ENCODE data around the gene MC3R.

The MC3R gene

GRCh38 chr20:56249956-56250355 is 1.4 kb downstream of the MC3R start:
- DNase-seq (ENCODE audit: low read depth) = no peak

- no peak for DNase-seq (ENCODE audit: low read depth)
Observed at GRCh38 chr20:56257604-56258003, 9.1 kb downstream of the MC3R start.

- no peak for DNase-seq (ENCODE audit: low read depth)
Observed at GRCh38 chr20:56259948-56260347, 11.4 kb downstream of the MC3R start.

- DNase-seq (ENCODE audit: low read depth) = no peak
Observed at GRCh38 chr20:56268536-56268935, 20.0 kb downstream of the MC3R start.

- DNase-seq (ENCODE audit: low read depth) = no peak
Observed at GRCh38 chr20:56271974-56272373, 23.4 kb downstream of the MC3R start.

- DNase-seq (ENCODE audit: low read depth) = no peak
Observed at GRCh38 chr20:56273491-56273890, 25.0 kb downstream of the MC3R start.

- DNase-seq (ENCODE audit: low read depth) = no peak
Observed at GRCh38 chr20:56274156-56274555, 25.6 kb downstream of the MC3R start.

GRCh38 chr20:56278196-56278595 is 29.7 kb downstream of the MC3R start:
- DNase-seq (ENCODE audit: low read depth) = peak; percentile 24

- DNase-seq (ENCODE audit: low read depth) = peak; percentile 85
Observed at GRCh38 chr20:56285496-56285895, 37.0 kb downstream of the MC3R start.

- DNase-seq (ENCODE audit: low read depth) = peak; percentile 49
Observed at GRCh38 chr20:56289652-56290051, 41.1 kb downstream of the MC3R start.

GRCh38 chr20:56299362-56299761 is 50.8 kb downstream of the MC3R start:
- DNase-seq (ENCODE audit: low read depth) = no peak

All from amniotic epithelial cell (primary cell).